Activated CD8-positive, alpha-beta memory T cell treated with anti-CD3 and anti-CD28 coated beads for 36 hours (primary cell): Measurements from ENCODE around the gene ARHGEF11. TPM values are rescaled to one million over a fixed set of nuclear protein-coding genes. Genes with fewer than 3 reads are reported as not detected.

ENCODE experiments used
- CTCF ChIA-PET: fragments of 350-600 bp; sonication (Branson Sonifier 250); formaldehyde crosslinking; loops from one replicate; lab custom pipeline; 2021; ENCODE audit warnings: antibody characterized with exemption; lab: Charles Lee
- POLR2A ChIA-PET: fragments of 350-600 bp; sonication (Branson Sonifier 250); formaldehyde crosslinking; loops from one replicate; lab custom pipeline; 2021; ENCODE audit warnings: antibody characterized with exemption; lab: Charles Lee
- total RNA-seq, 2 experiments: library from RNA; stranded (reverse); gene quantifications; one replicate each; pipeline ENCODE4 v1.2.3, GENCODE V29; 2021

The ARHGEF11 gene
- total RNA-seq, 2 experiments from 2014 or later, result 1.3 to 2.1 TPM

- ChIA-PET POLR2A (no interaction called here), CTCF (interaction anchor here (0.9 kb wide), 2 partner anchors 32 to 57 kb away, joined by 3 read pairs; no protein-coding TSS in a partner anchor)
Measured at GRCh38 chr1:156895455-156895812, 150.1 kb downstream of the ARHGEF11 start.

GRCh38 chr1:156894711-156895454 is 150.7 kb downstream of the ARHGEF11 start:
- ChIA-PET CTCF (interaction anchor here (0.9 to 1.3 kb wide), 3 partner anchors 33 to 189 kb away, joined by 3 read pairs; partner anchors contain the start of gene CRABP2), POLR2A (no interaction called here)

DNA sequence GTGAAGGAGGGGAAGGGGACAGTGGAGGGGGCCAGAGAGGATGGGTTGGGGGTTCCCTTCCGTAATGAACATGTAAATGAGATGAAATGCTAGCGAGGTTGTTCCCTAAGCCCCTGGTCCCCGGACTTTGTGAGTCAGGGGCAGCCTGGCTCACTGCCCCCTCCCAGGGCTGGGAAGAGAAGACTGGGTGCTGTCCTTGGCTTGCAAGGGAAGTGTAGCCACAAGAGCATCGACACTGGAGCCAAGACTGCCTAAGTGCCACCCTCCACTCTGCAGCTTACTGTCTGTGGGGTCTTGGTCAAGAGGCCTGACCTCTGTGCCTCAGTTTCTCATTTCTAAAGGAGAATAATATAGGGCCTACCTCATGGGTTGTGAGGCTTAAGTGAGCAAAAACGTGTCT is 151.5 kb downstream of the ARHGEF11 start:
- POLR2A ChIA-PET, result no interaction called here
- CTCF ChIA-PET, result interaction anchor here (1.3 kb wide), 1 partner anchor 188 kb away, joined by 3 read pairs; the partner anchor contains the start of gene CRABP2

- CTCF ChIA-PET, result interaction anchor here (0.6 to 5.2 kb wide), 18 partner anchors 8 to 209 kb away, joined by 3 to 31 read pairs (median 5); partner anchors contain the start of genes CRABP2, INSRR and NTRK1
- POLR2A ChIA-PET, result no interaction called here
Measured at GRCh38 chr1:156893048-156893953, 152.2 kb downstream of the ARHGEF11 start, which contains the start of gene PEAR1. Gene PEAR1, plus strand, starts transcription at chr1:156893718. Its CDS starts 10,209 bp downstream, at chr1:156903927.

DNA sequence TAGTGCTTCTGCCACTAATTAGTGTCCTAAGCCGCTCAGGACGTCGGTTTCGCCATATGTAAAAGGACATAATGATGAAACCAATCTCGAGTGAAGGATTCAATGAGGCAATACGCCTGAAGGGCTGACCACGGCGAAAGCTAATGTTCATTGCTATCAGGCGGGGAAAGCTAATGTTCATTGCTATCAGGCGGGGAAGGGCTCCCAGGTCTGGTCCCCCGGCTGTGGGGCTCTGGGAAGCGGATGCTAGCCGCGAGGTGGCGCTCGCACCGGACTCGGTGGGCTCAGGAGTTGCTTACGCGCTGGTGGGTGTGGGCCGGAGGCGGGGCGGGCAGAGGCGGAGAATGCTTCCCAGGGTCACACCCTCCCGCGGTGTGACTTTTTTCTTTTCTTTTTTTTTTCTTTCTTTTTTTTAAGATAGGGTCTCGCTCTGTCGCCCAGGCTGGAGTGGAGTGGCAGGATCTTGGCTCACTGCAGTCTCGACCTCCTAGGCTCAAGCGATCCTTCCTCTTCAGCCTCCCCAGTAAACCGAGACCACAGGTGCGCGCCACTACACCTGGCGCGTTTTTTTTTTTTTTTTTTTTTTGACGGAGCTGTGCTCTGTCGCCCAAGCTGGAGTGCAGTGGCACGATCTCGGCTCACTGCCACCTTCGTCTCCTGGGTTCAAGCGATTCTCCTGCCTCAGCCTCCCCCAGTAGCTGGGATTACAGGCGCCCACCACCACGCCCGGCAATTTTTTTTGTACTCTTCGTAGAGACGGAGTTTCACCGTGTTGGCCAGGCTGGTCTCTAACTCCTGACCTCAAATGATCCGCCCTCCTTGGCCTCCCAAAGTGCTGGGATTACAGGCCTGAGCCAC is 153.1 kb downstream of the ARHGEF11 start:
- ChIA-PET POLR2A (no interaction called here), CTCF (interaction anchor here (0.6 to 5.2 kb wide), 23 partner anchors 9 to 208 kb away, joined by 3 to 31 read pairs (median 5); partner anchors contain the start of genes INSRR, LRRC71 and NTRK1)

- ChIA-PET POLR2A (no interaction called here), CTCF (interaction anchor here (0.6 to 5.2 kb wide), 30 partner anchors 9 to 407 kb away, joined by 3 to 31 read pairs (median 4); partner anchors contain the start of genes INSRR, LRRC71 and NTRK1)
Measured at GRCh38 chr1:156889802-156890580, 155.6 kb downstream of the ARHGEF11 start.

DNA sequence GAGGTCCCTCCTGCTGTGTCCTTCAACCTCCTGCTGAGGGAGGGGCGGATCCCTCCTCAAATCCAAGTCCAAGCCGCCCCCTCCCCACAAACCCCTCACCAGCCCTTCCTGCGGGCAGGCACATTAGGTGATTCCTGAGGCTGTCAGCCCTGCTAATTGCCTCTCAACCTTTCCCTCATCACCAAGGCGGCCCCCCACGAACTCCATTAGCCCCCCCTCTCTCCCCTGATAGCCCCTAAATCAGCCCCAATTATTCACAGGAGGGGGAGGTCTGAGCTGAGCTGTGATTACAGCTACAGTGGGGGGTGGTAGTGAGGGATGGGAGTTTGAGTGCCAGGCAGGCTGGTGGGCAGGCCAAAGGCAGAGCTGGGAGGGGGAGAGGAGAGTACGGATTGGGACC is 157.8 kb downstream of the ARHGEF11 start:
- CTCF ChIA-PET, result interaction anchor here (1.1 to 3.6 kb wide), 3 partner anchors 28 to 198 kb away, joined by 4 to 26 read pairs (median 6); partner anchors contain the start of gene NTRK1
- POLR2A ChIA-PET, result no interaction called here

DNA sequence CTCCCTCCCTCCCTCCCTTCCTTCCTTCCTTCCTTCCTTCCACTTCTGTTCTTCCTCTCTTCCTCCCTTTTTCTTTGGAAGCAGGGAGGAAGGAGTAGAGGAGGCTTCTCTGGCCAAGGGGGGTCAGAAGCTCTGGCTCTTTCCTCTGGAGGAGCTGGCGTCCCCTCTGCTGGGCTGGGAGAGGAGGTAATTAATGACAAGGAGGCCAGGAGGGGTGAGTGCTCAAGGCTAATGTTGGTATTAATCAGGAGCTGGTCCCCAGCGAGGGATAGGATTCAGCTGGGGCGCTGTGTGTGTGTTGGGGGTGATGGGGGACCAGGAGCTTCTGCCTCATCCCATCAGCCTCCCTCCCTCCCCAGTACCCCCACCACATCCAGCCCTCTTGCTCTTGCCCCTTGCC is 158.2 kb downstream of the ARHGEF11 start:
- ChIA-PET POLR2A (no interaction called here), CTCF (interaction anchor here (1.1 to 3.6 kb wide), 3 partner anchors 27 to 197 kb away, joined by 4 to 26 read pairs (median 6); partner anchors contain the start of gene NTRK1)

DNA sequence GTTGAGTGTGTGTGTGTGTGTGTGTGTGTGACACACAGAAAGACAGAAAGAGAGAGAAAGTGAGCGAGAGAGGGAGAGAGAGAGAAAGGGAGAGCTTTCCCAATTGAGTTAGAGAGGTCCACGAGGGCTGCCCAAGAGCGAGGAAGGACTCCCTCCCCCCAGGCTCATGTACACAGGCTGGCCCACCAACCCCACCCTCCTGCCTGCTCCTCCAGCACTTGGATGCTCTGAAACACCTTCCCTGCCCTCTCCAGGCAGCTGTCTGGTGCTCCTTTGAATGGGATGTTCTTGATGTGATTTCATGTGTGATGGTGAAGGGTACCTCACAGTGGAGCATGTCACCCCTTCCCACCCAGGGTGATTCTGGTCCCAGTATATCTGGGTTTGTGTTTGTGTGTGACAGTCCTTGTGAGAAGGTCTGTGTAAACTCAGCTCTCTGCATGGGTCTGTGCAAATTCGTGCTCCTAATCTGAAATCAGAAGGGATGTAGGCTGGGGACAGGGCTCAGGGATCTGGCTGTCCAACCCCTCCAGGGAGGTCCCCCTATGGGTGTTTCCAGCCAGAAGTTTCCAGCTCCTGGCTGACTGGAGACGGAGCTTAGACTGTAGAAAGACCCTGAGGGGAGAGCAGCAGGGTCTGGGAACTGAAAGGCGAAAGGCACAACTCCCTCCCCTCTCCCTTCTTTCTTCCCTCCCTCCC is 158.8 kb downstream of the ARHGEF11 start:
- ChIA-PET CTCF (interaction anchor here (2.2 kb wide), 1 partner anchor 160 kb away, joined by 6 read pairs; no protein-coding TSS in a partner anchor), POLR2A (no interaction called here)

- POLR2A ChIA-PET, result no interaction called here
- CTCF ChIA-PET, result no interaction called here
Measured at GRCh38 chr1:156885880-156886355, 159.6 kb downstream of the ARHGEF11 start.

DNA sequence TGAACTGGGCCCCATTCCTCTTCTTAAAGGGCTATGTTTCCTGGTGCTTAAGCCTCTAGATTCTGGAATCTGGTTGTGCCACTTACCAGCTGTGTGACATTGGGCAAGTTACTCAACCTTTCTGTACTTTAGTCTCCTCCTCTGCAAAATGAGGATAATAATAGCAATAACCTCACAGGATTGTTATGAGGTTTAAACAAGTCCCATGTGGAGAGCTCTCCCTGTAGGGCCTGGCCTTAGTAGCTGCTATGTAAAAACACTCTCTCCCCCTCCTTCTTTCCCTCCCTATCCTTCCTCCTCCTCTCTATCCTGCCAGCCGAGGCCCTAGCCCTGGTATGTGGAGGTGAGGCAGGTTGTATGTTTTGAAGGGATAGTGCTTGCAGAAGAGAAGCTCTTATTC is 160.2 kb downstream of the ARHGEF11 start:
- ChIA-PET CTCF (no interaction called here), POLR2A (no interaction called here)

Other genes starting within 250 kb of the ARHGEF11 start
- gene SH2D2A, start 228.9 kb downstream of the ARHGEF11 start, total RNA-seq, result 100 to 1,000 TPM; 233 to 237 TPM
- not detected for gene INSRR, start 186.6 kb downstream of the ARHGEF11 start, total RNA-seq
- gene NTRK1, start 184.9 kb downstream of the ARHGEF11 start, total RNA-seq, result 1 to 10 TPM; 3.5 to 3.6 TPM
- gene PEAR1, start 152.0 kb downstream of the ARHGEF11 start, total RNA-seq, result under 1 TPM in 1 of 2 experiments, not detected in 1; 0.04 TPM
- gene LRRC71, start 125.1 kb downstream of the ARHGEF11 start, total RNA-seq, result not detected
- not detected for gene ETV3L, start 54.1 kb upstream of the ARHGEF11 start, total RNA-seq
- gene ETV3, start 92.7 kb upstream of the ARHGEF11 start, total RNA-seq, result 10 to 100 TPM; 29.2 to 29.3 TPM